Prostate gland (tissue), 2 donors: ENCODE measurements around the gene LRIT1.

Experiments
- POLR2A ChIP-seq: fragments of 450-650 bp; IDR thresholded peaks from one replicate; pipeline ENCODE4 v1.6.1; 2016; ENCODE audit warnings: antibody characterized with exemption, mild to moderate bottlenecking
- POLR2AphosphoS5 ChIP-seq: sonication (generic); formaldehyde crosslinking; IDR thresholded peaks from one replicate; pipeline ENCODE4 v1.6.1; 2017; ENCODE audit warnings: antibody characterized with exemption
- TF ChIP-seq, protein P1 (sequence below), 4 experiments: fragments of 200-600 bp in 2 of 4; fragments of 450-650 bp in 2 of 4; sonication (generic) in 2 of 4; IDR thresholded peaks; 1 replicate in 3 of 4; 2 replicates in 1 of 4; pipeline ENCODE4 v1.5.1; 2016 to 2019; ENCODE audit warnings: antibody characterized with exemption in 4 of 4, mild to moderate bottlenecking in 2 of 4, moderate library complexity in 2 of 4

DNA sequence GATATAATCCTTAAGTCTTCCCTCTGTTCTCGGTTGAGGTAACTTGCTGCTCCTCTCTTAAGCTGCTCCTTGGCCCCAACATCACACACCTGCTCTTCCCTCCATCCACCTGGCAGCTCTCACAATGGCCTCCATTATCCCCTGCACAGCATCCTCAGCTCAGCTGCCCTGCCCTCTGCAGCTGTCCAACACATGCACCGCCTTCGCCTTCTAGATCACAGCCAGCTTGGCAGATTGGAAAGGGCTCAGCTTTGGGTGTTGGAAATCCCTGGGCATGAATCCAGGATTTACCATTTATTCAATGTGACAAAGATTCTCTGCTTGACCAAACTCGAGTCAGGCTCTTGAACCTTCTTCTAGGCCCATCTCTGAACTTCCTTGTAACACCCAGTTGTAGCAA, 24.1 kb upstream of the LRIT1 start:
- TF ChIP-seq, protein P1, sequence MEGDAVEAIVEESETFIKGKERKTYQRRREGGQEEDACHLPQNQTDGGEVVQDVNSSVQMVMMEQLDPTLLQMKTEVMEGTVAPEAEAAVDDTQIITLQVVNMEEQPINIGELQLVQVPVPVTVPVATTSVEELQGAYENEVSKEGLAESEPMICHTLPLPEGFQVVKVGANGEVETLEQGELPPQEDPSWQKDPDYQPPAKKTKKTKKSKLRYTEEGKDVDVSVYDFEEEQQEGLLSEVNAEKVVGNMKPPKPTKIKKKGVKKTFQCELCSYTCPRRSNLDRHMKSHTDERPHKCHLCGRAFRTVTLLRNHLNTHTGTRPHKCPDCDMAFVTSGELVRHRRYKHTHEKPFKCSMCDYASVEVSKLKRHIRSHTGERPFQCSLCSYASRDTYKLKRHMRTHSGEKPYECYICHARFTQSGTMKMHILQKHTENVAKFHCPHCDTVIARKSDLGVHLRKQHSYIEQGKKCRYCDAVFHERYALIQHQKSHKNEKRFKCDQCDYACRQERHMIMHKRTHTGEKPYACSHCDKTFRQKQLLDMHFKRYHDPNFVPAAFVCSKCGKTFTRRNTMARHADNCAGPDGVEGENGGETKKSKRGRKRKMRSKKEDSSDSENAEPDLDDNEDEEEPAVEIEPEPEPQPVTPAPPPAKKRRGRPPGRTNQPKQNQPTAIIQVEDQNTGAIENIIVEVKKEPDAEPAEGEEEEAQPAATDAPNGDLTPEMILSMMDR (IDR thresholded peaks at IDR 0.05): no peak
- TF ChIP-seq POLR2A (no peak), POLR2AphosphoS5 (no peak)
